GM18508 (cell line): ENCODE data around the gene TSR3.

Source experiments
- ATAC-seq: cut with Tn5 transposase; IDR thresholded peaks from one replicate; pipeline ENCODE4 v1.9.1; 2021; ENCODE audit warnings: moderate number of reproducible peaks; ENCODE audit not compliant: insufficient read depth, unreplicated experiment

The TSR3 gene

GRCh38 chr16:1351582-1352362, at the start of gene TSR3, which contains the start of gene GNPTG:
TSS of gene TSR3 (minus strand) at chr16:1351878. CDS start at chr16:1351804, 74 bp downstream.
TSS of gene GNPTG (plus strand) at chr16:1351931. CDS start at chr16:1351966, 35 bp downstream.
- no peak for ATAC-seq

DNA sequence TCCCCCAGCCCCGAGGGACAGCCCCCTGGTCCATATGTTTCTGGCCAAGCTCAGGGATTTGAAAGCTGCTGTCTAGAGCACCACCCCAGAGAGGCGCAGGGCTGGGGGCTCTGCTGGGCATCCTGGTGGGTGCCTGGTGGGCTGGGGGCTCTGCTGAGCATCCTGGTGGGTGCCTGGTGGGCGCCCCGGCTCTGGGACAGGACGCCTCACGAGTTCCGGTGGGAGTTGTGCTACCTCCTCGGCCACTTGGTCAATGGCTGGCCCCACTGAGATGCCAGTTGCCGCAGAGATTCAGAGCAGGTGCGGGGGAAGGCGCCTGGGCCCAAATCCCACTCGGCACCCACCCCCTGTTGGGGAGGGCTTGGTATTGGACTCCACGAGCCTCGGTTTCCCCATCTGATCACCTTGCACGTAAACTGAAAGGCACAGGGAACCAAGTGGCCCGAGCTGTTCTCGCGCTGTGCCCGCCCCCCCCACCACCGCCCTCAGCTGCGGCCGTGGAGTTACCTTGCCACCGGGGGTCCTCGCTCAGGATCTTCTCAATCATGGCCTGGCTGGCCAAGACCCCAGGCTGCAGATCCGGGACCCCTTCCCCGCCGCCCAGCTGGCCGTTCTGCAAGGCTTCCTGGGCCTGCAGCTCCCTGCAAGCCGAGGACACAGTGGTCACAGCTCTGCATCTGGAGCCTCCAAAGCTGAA, 49.5 kb upstream of the TSR3 start:
- ATAC-seq = no peak

DNA sequence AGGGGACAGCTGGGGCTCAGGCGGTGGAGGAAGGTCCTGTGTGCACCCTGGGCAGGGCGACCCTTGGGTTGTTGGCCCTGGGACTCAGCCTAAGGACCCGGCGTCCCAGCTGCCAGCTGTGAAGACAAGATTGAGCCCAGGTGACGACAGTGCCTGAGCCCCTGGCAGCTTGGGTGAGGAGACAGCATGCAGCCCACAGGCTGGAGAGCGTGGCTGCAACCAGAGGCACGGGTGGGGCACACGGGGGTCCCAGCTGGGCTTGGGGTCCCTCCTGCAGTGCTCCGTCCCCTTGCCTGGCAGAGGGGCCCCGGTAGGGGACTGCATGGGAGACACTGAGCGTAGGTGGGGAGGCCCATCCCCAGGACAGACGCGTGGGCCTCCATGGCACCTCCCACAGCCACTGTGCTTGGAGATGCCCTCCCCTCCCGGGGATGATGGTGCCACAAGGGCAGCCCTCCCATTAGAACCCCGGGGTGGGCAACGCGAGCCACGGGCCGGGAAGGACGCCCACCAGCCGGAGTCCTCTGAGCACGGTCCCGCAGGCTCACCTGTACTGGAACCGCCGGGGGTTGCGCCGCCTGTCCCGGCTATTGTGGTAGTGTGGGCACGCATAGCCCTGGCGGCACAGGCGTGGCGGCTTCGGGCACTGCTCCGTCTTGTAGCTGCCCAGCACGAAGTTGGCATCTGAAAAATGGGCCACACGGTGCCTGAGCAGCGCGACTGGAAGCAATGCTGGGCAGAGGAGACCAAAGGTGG, 47.3 kb upstream of the TSR3 start:
- ATAC-seq = no peak

GRCh38 chr16:1398351-1398750, 46.7 kb upstream of the TSR3 start:
- ATAC-seq = no peak

DNA sequence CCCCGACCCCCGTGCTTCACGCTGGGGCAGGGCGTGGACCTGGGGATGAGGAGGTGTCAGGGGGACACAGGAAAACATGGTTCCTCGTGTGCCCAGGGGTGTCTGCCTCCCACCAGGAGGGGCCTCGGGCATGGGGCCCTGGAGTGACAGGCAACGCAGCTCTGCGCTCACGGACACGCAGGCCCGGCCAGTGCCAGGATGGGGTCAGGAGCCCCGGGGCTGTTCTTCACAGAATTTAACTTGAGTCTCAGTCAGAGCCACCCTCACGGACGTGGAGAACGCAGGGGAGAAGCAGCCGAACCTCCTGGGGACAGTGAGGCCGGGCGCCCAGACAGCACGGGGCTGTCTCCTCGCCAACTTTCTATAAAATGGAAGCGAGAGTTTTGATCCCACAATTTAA, 46.1 kb upstream of the TSR3 start:
- ATAC-seq = no peak

GRCh38 chr16:1395444-1396031, 43.9 kb upstream of the TSR3 start:
- no peak for ATAC-seq

GRCh38 chr16:1394367-1394951, 42.8 kb upstream of the TSR3 start:
- no peak for ATAC-seq

DNA sequence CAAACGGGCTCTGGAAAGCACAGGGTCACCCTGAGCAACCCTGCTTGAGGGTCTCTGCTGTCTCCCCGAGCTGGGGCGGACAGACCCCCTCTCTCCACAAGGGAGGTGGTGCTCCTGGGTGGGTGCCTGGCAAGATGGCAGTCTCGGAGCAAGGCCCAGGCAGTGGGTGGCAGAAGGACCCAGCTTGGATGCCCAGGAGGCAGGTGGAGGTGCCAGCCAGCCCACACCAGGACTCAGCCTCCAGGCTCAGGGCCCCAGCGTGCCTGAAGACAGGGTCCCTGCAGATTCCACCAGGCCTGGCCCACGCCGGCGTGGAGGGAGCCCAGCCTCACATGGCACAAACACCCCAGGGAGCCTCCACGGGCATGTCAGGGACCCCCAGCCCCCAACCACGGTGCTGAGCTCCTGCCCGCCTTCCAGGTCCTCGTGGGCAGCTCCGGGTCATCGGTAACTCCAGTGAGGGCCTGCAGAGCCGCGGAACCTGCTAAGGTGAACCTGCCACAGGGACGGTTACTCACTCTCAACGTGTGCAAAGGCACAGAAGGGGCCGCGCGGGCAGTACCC, 42.0 kb upstream of the TSR3 start:
- no peak for ATAC-seq

GRCh38 chr16:1392826-1393225, 41.1 kb upstream of the TSR3 start:
- ATAC-seq = no peak

- no peak for ATAC-seq
These were observed 38.6 kb upstream of the TSR3 start for GRCh38 chr16:1390239-1390779.

GRCh38 chr16:1389762-1390161, 38.1 kb upstream of the TSR3 start:
- ATAC-seq = no peak

DNA sequence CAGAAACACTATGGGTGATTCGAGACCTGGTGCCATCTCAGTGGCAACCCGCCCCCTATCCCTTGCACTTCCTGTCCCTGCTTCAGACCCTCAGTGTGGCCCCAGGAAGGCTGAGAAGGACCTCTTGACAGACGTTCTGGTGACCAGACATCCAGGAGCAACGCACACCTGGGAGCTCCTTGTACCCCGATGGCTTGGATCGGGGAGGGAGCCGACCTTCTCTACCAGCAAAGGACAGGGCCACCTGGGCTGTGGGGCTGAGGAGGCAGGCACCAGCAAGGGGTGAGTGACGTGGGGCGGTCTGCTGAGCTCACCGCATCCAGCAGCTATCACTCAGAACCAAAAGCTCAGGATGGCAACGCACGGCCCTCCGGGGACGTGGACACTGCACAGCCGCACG, 35.7 kb upstream of the TSR3 start:
- no peak for ATAC-seq

- ATAC-seq = no peak
These were observed 33.6 kb upstream of the TSR3 start for GRCh38 chr16:1385232-1385631.

DNA sequence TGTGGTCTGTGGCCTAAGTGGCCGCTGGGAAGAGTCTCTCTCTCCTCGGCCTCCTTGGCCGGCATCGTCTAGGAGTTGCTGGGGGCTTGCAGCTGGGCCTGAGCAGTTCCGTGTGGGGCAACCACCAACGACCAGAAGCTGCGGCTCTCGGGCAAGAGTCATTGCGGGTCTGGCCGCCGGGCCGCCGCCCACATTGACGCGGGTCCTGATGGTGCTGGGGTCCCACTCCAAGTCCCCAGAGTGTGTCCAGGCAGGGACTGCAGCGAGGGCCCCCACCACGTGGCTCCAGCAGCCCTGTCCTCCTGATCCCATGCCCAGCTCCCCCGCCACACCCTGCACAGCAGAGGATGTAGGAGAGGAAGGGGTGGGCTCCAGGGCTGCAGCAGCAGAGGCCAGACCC, 31.9 kb upstream of the TSR3 start:
- no peak for ATAC-seq

DNA sequence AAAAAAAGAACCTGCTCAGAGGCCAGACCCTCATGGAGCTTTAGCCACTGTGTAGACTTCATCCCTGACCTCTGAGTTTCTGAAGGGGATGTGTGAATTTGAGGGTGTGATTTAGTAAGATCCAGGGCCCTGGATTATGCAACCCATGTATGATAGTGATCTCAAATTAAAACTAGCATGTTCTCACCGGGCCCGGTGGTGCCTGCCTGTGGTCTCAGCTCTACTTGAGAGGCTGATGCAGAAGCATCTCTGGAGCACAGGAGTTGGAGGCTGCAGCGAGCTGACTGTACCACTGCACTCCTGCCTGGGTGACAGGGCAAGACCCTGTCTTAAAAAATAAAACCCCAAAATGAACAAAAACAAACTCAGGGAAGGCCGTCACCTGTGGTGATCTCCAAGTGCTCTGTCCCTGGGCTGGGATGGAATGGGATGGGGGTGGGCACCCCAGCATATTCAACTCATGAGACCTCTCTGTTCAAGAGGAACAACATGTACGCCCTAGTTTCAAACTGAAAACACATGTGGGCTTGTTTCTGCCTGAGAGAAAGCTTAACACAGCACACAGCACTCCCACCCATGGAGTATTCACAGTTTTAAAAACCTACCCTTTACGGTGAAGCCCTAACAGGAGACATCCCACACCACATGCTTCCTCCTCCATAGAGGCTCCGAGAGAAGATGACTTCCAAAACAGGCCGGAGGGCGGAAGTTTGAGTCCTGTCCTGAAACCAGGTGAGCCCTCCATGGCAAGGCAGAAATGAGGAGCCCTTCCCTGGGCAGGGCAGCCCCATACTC, 30.1 kb upstream of the TSR3 start:
- ATAC-seq = no peak

DNA sequence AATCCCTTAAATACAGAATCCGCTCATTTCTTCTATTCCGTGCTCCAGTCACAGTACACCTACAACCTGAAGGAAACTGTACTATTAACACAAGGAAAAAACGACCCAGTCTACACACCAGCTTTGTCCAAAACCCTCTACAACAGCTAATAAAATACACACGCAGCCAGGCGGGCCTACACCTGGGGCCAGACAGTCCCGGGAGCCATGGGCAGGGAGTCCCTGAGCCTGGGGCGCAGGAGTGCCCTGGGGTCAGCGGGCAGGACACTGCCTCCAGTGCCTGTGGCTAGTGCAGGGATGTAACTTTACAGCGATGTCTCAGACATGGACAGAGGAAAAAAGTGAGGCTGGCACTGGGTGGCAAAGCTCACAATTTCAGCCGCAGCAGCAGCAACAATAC, 28.5 kb upstream of the TSR3 start:
- ATAC-seq = no peak

DNA sequence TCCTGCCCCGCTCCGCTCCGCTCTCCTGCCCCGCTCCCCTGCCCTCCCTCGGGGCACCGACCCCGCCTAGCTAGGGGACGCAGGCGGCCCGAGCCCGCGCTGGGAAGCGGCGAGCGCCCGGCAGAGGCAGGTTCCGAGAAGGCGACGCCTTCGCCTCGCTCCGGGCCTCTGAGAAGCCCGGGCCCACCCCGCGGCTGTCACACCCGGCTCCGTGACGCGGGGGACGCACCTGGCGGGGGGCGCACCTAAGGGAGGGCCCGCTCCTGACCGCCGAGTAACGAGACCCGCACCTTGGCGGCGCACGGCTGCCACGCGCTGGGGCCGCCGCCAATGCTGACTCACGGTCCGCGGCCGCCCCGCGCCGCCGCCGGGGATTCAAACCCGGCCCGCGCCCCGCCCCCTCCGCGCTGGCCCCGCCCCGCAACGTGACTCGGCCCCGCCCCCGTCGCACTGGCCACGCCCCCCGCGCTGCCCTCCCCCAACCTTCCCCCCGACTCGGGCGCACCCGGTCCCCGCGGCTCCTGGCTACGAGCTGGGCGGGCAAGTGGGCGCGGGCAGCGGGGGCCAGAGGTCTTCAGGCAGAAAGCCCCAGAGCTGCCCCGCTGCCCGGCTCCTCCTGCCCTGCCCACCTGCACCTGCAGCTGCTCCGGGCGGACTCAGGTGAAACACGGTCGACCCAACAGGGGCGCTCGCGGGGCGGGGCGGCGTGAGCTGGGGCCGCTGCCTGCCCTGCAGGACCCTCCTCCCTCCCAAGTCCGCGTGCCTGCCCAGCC, 27.8 kb upstream of the TSR3 start:
- ATAC-seq = no peak

DNA sequence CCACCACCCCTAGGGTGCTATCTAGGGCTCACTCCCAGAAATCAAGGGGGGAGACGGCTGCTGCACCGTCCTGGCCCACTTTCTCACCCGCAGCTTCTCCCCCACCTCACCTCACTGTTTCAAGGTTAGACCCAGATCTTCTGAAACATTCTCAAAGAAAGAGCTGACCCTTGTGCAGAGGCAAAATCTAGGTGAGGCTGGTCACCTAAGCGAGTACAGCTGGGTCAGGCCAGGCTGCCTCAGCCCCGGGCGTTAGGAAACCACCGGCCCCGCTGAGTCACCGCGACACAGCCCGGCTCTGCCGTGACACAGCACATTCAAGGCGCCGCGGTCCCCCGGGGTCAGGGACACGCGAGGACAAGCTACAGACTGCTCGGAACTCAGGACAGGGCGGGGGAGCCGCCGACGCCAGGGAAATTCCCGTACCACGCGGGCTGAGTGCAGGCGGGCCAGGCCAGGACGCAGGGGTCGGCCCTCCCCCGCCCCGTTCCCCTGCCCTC, 27.2 kb upstream of the TSR3 start:
- ATAC-seq = no peak
